GM19328 (cell line): Measurements from ENCODE around the gene AK2.
"Not testable (repeated sequence)": the region's sequence is repeated elsewhere in the genome, so short reads cannot be mapped to it uniquely, and the experiment has no call there.

Experiments
- ATAC-seq: cut with Tn5 transposase; IDR thresholded peaks from one replicate; pipeline ENCODE4 v1.9.1; 2021; ENCODE audit warnings: mild to moderate bottlenecking, moderate library complexity; ENCODE audit not compliant: unreplicated experiment

AK2 gene

DNA sequence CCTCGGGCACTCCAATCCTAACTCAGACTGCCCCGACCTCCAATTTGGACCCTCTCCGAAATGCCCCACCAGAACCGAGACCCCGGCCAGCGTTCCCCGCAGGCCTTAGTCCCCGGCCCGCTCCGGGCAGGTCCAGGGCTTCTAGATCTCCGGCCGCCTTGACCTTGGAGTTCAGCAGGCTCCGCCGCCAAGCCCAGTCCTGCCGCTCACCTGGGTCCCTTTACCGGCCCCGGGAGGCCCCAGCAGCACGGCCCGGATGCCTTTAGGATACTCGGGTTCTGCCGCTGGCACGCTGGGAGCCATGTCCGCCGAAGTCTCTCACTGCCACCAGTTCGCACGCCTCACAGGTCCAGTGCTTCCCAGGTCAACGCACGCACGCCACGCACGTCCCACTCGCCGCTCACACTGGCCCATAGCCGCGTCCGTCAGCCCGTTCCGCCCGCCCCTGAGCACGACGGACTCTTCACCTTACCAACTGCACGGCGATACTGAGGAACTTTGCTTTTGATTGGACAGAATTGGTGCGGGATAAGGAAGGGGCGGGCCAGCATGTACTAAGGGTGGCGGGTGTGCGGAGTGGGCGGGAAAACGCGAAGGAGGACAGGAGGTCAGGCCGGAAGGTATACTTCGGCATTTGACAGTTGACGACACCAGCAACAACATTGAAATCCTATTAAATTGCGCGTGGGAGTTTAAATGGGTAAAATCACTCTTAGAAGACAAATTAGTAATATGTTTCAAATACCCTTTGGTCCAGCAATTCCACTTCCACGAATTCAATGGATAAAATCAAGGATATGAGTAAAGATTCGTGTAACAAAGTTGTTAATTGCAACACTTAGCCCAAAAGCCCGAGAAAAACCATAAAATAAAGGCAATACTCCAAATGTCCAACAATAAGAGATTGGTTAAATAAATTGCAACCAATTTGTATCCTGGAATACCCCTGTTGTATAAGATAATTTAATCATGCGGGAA, at the start of gene AK2:
AK2 (minus strand) TSS at position 358 of the 978 bp plus-strand sequence; CDS start at position 303, 55 bp downstream.
- ATAC-seq = peak; percentile 97

DNA sequence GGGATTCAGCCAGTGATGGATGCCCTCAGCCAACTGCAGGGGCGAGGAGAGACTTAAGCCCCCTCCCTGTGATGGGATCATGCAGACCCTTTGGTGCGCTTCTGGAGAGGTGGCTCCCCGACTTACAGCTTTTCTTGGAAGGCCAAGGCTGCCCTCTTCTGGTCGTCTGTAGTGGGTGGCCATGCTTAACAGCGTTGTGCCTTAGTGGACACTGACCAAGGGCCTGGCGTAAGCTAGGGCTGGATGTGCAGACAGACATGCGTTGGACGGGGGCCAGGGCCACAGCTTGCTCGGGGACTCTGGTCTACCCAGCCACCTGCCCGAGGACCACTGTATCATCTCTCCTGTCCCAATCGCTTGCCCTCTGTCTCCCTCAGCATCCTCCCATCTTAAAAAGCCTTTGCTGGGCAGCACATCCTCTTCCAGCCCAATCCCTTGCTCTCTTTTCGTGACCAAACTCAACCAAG, 49.7 kb upstream of the AK2 start:
- no peak for ATAC-seq

DNA sequence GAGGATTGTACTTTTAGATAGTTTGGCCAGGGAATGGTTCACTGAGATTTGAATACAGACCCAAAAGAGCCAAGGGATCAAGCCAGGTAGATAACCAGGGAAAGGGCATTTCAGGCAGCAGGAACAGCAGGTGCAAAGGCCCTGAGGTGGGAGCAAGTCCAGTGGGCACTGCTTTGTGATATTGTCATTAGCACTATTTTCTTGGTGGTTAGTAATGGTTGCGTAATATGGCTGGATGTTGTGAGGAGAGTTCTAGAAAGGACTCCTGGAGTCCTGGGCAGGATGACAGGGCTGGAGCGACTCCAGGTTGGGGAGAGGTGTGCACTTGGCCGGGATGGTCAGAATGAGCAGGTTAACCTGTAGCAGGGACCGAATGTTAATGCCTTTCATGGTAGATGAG, 48.6 kb upstream of the AK2 start:
- no peak for ATAC-seq

DNA sequence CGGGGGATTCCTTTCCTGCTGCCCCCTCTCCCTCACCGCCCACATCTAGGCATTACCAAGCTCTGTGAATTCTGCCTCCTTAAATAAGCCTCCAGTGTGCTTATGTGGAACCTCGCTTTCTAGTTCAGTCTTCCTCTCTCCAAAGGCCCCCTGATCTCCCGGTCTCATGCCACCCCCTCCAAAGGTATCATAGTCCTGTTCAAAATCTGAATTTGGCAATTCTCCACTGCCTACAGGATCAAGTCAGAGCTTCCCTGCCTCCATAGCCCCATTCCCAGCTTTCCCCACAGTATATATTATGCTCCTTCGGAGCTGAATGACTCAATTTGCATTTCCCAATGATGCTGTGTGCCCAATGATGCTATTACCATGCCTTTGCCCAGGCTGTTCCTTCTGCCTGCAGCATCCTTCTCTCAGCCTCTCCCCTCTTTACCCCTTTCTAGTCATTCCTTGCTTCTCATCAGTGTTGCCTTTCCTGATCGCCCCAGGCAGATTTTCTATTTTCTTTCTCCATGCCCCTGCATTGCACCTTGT, 46.0 kb upstream of the AK2 start:
- no peak for ATAC-seq

GRCh38 chr1:33081554-33082305, 45.0 kb upstream of the AK2 start:
- no peak for ATAC-seq

DNA sequence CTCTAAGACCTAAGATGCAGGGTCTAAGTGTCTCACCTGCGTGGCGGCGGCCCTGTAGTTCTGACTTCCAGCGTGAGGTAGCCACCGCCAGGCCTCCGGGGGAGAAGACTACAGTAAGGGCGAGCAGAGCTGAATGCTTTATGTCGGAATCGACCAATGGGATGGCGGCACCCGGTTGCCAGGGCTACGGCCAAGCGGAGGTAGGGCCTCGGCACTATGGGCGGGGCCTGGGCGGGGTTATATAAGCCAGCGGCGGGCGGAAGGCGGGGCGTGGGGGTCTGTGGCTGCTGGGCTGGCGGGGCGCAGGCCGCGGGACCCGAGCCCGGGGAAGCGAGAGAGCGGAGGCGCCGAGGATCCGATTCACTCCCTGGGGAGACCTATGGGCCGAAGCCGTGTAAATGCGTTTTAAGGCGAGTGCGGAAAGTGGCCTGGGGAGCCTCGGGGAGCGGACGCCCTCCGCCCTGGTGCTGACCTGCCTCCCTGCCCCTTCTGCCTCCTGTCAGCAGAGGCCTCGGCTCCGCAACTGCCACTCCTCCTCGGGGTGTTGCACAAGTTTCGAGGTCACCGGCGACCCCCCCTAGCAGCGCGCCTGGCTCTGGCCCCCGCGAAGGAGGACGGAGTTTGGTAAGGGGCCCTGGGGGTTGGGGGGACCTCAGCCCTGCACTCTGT, 44.3 kb upstream of the AK2 start, which contains the start of gene AZIN2:
AZIN2 (plus strand) TSS at position 269 of the 669 bp plus-strand sequence. CDS start 1,097 bp downstream, outside the sequence.
- ATAC-seq = peak; percentile 94

- no peak for ATAC-seq
Measured at GRCh38 chr1:33080373-33080772, 43.7 kb upstream of the AK2 start.

GRCh38 chr1:33078030-33078591, 41.4 kb upstream of the AK2 start:
- no peak for ATAC-seq

- ATAC-seq = no peak
Measured at GRCh38 chr1:33074193-33074945, 37.7 kb upstream of the AK2 start.

- no peak for ATAC-seq
Measured at GRCh38 chr1:33072707-33073106, 36.0 kb upstream of the AK2 start.

GRCh38 chr1:33070628-33071027, 33.9 kb upstream of the AK2 start:
- no peak for ATAC-seq

GRCh38 chr1:33068108-33068507, 31.4 kb upstream of the AK2 start:
- not testable (repeated sequence) for ATAC-seq

- not testable (repeated sequence) for ATAC-seq
Measured at GRCh38 chr1:33066477-33066876, 29.8 kb upstream of the AK2 start.

GRCh38 chr1:33065301-33065700, 28.6 kb upstream of the AK2 start:
- ATAC-seq = no peak

DNA sequence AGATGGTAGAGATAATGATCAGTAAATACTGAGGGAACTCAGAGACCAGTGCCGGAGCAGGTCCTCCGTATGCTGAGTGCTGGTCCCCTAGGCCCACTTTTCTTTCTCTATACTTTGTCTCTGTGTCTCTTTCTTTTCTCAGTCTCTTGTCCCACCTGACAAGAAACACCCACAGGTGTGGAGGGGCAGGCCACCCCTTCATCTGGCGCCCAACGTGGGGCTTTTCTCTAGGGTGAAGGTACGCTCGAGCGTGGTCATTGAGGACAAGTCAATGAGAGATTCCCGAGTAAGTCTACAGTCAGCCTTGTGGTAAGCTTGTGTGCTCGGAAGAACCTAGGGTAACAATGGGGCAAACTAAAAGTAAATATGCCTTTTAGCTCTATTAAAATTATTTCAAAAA, 27.6 kb upstream of the AK2 start:
- ATAC-seq = not testable (repeated sequence)

GRCh38 chr1:33061834-33062233, 25.2 kb upstream of the AK2 start:
- ATAC-seq = no peak

GRCh38 chr1:33060579-33061083, 23.9 kb upstream of the AK2 start:
- no peak for ATAC-seq

DNA sequence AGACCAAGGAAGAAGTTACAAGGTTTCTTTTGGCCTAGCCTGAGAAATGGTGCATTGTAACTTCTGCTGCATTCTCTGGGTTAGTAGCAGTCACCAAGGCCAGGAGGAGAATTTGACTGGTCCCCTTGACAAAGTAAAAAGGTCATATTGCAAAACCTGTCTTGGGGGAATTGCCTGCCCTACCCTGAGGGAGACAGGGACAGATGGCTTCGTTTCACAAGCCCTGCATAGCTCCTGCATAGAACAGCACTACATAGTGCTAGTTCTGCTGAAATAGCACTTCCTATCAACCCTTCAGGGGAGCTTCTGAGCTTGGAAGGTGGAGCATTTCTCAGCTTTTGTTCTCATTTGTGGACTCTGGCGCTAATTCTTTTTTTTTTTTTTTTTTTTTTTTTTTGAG, 20.4 kb upstream of the AK2 start:
- ATAC-seq = no peak

GRCh38 chr1:33056426-33056825, 19.7 kb upstream of the AK2 start:
- ATAC-seq = no peak
